Heart left ventricle (tissue), 13 donors: ENCODE data around the gene CD81.

ENCODE experiments used
- POLR2A ChIP-seq, 2 donors: fragments of 450-650 bp; IDR thresholded peaks; one replicate each; pipeline ENCODE4 v1.6.1; 2017; ENCODE audit warnings: antibody characterized with exemption in 2 of 2, mild to moderate bottlenecking in 2 of 2, moderate library complexity in 2 of 2
- TF ChIP-seq, protein P1 (sequence below), 12 donors: fragments of 200-600 bp; sonication (generic) in 4 of 12; IDR thresholded peaks; one replicate each; pipeline versions ENCODE4 v1.5.0 to v1.8.0; 2018 to 2022; ENCODE audit warnings: antibody characterized with exemption in 12 of 12, mild to moderate bottlenecking in 5 of 12
- donor health status: ischemic (EF 13 %, LVEDD 7.1; RV severe dilation, severe dysfunction).
- donor health status: DM: no; HTN: yes; CAD: no.
- donor health status: DM: no; HTN: no; CAD: no.
- donor health status: ischemic (EF 25% LVEDD 6.9; RV normal size, moderate dysfunction).
- donor health status: ischemic (EF 25% LVEDD 5.7; RV mildly dilated, moderate dysfunction).
- donor health status: ischemic (EF 35%, LVEDD 5.7; RV mildly dilated, moderate dysfunction).
- donor health status: nonischemic (EF 11% LVEDD 7.7; RV severe dilation, severe dysfunction).
- donor health status: DM: yes; HTN: yes; CAD: no.
- donor health status: PGD.
- donor health status: ischemic (EF 29% LVEDD 5.4; RV normal size, mild dysfunction).
- donor health status: nonischemic (EF 23%, LVEDD 6.1; RV moderate dilation, normal function).

DNA sequence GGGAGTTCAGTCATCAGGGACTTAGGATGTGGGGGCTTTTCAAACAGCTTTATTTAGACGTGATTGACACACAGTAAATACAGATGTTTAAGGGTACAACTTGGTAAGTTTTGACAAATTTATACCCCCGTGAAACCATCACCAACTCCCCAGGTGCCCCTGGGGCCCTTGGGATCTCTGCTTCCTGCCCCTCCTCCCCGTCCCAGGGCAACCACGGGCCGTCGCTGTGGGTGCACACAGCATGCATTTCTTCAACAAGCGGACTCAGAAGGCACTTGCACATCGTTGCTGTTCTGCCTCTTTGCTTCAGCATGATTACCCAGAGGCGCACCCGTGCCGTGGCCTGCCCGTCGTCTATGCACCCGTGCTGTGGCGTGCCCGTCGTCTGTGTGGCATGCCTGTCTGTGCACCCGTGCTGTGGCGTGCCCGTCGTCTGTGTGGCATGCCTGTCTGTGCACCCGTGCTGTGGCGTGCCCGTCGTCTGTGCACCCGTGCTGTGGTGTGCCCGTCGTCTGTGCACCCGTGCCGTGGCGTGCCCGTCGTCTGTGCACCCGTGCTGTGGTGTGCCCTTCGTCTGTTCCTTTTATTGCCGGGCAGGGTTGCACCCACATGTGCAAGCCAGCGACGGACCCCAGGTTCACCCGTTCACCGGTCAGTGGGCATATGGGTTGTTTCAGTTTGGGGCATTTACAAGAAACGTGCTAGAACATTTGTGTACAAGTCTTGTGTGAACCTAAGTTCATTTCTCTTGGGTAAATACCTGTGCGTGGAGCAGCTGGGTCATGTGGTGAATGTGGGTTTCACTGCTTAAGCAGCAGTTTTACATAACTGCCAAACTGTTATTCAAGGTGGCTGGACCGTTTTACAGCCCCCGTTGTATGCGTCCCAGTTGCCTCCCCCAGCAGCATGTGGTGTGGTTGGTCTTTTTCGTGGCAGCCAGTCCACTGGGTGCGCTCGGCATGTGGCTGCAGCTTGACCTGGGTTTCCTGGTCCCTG, 8.3 kb downstream of the CD81 start:
- TF ChIP-seq, protein P1, sequence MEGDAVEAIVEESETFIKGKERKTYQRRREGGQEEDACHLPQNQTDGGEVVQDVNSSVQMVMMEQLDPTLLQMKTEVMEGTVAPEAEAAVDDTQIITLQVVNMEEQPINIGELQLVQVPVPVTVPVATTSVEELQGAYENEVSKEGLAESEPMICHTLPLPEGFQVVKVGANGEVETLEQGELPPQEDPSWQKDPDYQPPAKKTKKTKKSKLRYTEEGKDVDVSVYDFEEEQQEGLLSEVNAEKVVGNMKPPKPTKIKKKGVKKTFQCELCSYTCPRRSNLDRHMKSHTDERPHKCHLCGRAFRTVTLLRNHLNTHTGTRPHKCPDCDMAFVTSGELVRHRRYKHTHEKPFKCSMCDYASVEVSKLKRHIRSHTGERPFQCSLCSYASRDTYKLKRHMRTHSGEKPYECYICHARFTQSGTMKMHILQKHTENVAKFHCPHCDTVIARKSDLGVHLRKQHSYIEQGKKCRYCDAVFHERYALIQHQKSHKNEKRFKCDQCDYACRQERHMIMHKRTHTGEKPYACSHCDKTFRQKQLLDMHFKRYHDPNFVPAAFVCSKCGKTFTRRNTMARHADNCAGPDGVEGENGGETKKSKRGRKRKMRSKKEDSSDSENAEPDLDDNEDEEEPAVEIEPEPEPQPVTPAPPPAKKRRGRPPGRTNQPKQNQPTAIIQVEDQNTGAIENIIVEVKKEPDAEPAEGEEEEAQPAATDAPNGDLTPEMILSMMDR (IDR thresholded peaks at IDR 0.05) = no peak
- no peak for TF ChIP-seq POLR2A (IDR thresholded peaks at IDR 0.05)
